ENCODE data around the gene SLC5A5. TPM values are rescaled to one million over a fixed set of nuclear protein-coding genes. Genes with fewer than 3 reads are reported as not detected.

The SLC5A5 gene
- total and polyA plus RNA-seq, 2 of the 4 experiments (the other 2 are of a cell fraction) = not detected

- Histone ChIP-seq H3K23ac (ENCODE audit: low read depth, low read length) (peak overlapping the region; percentile 99), H2BK20ac (ENCODE audit: low read depth, low read length) (no peak overlapping the region), H3K9me3 (ENCODE audit: control insufficient read depth, insufficient read depth, low read length) (no peaks in the 10 kb centered on the region), H4K8ac (ENCODE audit: low read depth in 2 of 2, low read length in 2 of 2) (peak overlapping the region; percentile 72 to 94), H3K79me1 (ENCODE audit: low read depth in 1 of 2, low read length in 2 of 2) (peaks cover 12 to 48% of the 10 kb centered on the region in 2 experiments; a peak in 3 of 4 replicates), H2BK120ac (ENCODE audit: low read depth, low read length) (peak overlapping the region; percentile 35; the same call in 1 of the 2 replicates), H2BK15ac (ENCODE audit: low read depth, low read length) (no peak overlapping the region), H3K4me3 (ENCODE audit: insufficient read depth, low read depth, low read length) (peak overlapping the region; percentile 71), H3K36me3 (ENCODE audit: control insufficient read depth, insufficient read depth, low read length) (peaks cover 38% of the 10 kb centered on the region), H3K27ac (ENCODE audit: insufficient read depth, low read length) (peak overlapping the region; percentile 36), H2AFZ (replicated peaks; ENCODE audit: low read length, poor library complexity) (peak overlapping the region; percentile 99), H4K20me1 (ENCODE audit: insufficient read depth, low read length) (peaks cover 57% of the 10 kb centered on the region), H3K9ac (ENCODE audit: low read depth, low read length) (peak overlapping the region; percentile 98), H2AK5ac (ENCODE audit: low read depth, low read length) (peak overlapping the region; percentile 99), H3K4ac (ENCODE audit: low read depth, low read length) (peak overlapping the region; percentile 97), H4K5ac (ENCODE audit: low read depth, low read length) (peak overlapping the region; percentile 44; the same call in 1 of the 2 replicates), H3K27me3 (ENCODE audit: control insufficient read depth, insufficient read depth, low read length) (no peaks in the 10 kb centered on the region), H2BK5ac (ENCODE audit: low read depth, low read length, poor library complexity, severe bottlenecking) (peak overlapping the region; percentile 31), H3K56ac (ENCODE audit: extremely low read depth, insufficient read depth, low read length) (peak overlapping the region; percentile 91), H3K9me1 (ENCODE audit: insufficient read depth, low read length) (peaks cover 4% of the 10 kb centered on the region; the same call in 1 of the 2 replicates), H3K4me2 (ENCODE audit: low read depth, low read length) (peak overlapping the region; percentile 98), H4K91ac (ENCODE audit: insufficient read depth, low read depth, low read length) (peak overlapping the region; percentile 79), H3K18ac (ENCODE audit: low read depth, low read length) (no peak overlapping the region), H3K4me1 (ENCODE audit: control insufficient read depth, insufficient read depth, low read length) (peaks cover 7% of the 10 kb centered on the region), H3K14ac (replicated peaks; ENCODE audit: low read depth, low read length) (peak overlapping the region; percentile 98), H2AK9ac (replicated peaks; ENCODE audit: low read depth, low read length, poor library complexity) (peak overlapping the region; percentile 98)
- DNase-seq (no peak), ATAC-seq (ENCODE audit: low read depth) (no peak)
- intact Hi-C loops (cut with micrococcal nuclease) (no loop called here), dilution Hi-C loops (cut with HindIII; ENCODE audit: low sequenced_read_pairs, unreplicated experiment) (no loop called here), in situ Hi-C loops (cut with MboI; ENCODE audit: low sequenced_read_pairs) (no loop called here)
- WGBS, 2 experiments (ENCODE audit: extremely low coverage in 2 of 2, insufficient read length in 1 of 2) = 0% methylated on average over 12 of the region's 22 CpGs; no CpG with 5 or more reads in 1 of the 2 experiments
- TF ChIP-seq SMC3 (IDR thresholded peaks at IDR 0.05; ENCODE audit: low read depth, low read length) (no peak), CHD1 (IDR thresholded peaks at IDR 0.05; ENCODE audit: low read depth, low read length) (no peak), CTCF (conservative IDR thresholded peaks at IDR 0.05; ENCODE audit: low read depth, low read length) (no peak), MAFK (IDR thresholded peaks at IDR 0.05; ENCODE audit: low read depth, low read length) (no peak), FOS (IDR thresholded peaks at IDR 0.05; ENCODE audit: low read depth, low read length) (no peak), ELK1 (IDR thresholded peaks at IDR 0.05; ENCODE audit: borderline replicate concordance, low read depth, low read length) (no peak), RAD21 (IDR thresholded peaks at IDR 0.05; ENCODE audit: low read length) (no peak), POLR2A (IDR thresholded peaks at IDR 0.05; ENCODE audit: low read depth, low read length) (no peak), RCOR1 (IDR thresholded peaks at IDR 0.05; ENCODE audit: insufficient replicate concordance, low read length) (no peak), MXI1 (IDR thresholded peaks at IDR 0.05; ENCODE audit: borderline replicate concordance, low read depth, low read length) (no peak), BHLHE40 (IDR thresholded peaks at IDR 0.05; ENCODE audit: low read depth, low read length) (no peak), RFX5 (IDR thresholded peaks at IDR 0.05; ENCODE audit: low read depth, low read length) (no peak), NFE2L2 (IDR thresholded peaks at IDR 0.05; ENCODE audit: low read depth, low read length) (no peak)
- CTCF ChIA-PET = interaction anchor here (1.1 to 2.7 kb wide), 2 partner anchors 69 to 71 kb away, joined by 5 to 15 read pairs; partner anchors contain the start of gene CCDC124
- BruUV-seq (replicated peaks) = no TSS peak
- POLR2A ChIA-PET (ENCODE audit: unreplicated experiment) = interaction anchor here (0.5 to 1.8 kb wide), 2 partner anchors 72 to 1123 kb away, joined by 6 to 12 read pairs; partner anchors contain the start of gene CCDC124
Observed at GRCh38 chr19:17860331-17860992, 11.3 kb upstream of the SLC5A5 start.
